Mesothelial cell of epicardium (in vitro differentiated cells): ENCODE results near the gene SNTG2. TPM values are rescaled to one million over a fixed set of nuclear protein-coding genes. Genes with fewer than 3 reads are reported as not detected.

Source experiments
- DNase-seq, 2 experiments: peaks; one replicate each; pipeline ENCODE4 v3.0.0; 2021; ENCODE audit warnings: low spot score in 2 of 2; ENCODE audit not compliant: unreplicated experiment in 2 of 2
- H3K27ac Mint-ChIP-seq: 2 replicates; pipeline ENCODE4 v1.8.0; 2021; ENCODE audit warnings: mixed read lengths
- H3K27me3 Mint-ChIP-seq: 2 replicates; pipeline ENCODE4 v1.8.0; 2021; ENCODE audit warnings: low read depth, mixed read lengths
- H3K36me3 Mint-ChIP-seq: 2 replicates; pipeline ENCODE4 v1.8.0; 2021; ENCODE audit warnings: mixed read lengths
- H3K4me1 Mint-ChIP-seq: 2 replicates; pipeline ENCODE4 v1.8.0; 2021; ENCODE audit warnings: mixed read lengths
- H3K4me3 Mint-ChIP-seq: 2 replicates; pipeline ENCODE4 v1.8.0; 2021; ENCODE audit warnings: mild to moderate bottlenecking, moderate library complexity, mixed read lengths
- H3K9me3 Mint-ChIP-seq: 2 replicates; pipeline ENCODE4 v1.8.0; 2021; ENCODE audit warnings: mixed read lengths
- total RNA-seq: library from RNA; stranded (reverse); gene quantifications from 3 replicates; pipeline ENCODE4 v1.2.1, GENCODE V29; 2021
- TF ChIP-seq, protein P1 (sequence below): fragments of 200-600 bp; sonication (generic); IDR thresholded peaks from one replicate; pipeline ENCODE4 v1.5.0; 2021; ENCODE audit warnings: antibody characterized with exemption; ENCODE audit not compliant: unreplicated experiment

Gene SNTG2
- total RNA-seq, 1 donor from 2014 or later: not detected

DNA sequence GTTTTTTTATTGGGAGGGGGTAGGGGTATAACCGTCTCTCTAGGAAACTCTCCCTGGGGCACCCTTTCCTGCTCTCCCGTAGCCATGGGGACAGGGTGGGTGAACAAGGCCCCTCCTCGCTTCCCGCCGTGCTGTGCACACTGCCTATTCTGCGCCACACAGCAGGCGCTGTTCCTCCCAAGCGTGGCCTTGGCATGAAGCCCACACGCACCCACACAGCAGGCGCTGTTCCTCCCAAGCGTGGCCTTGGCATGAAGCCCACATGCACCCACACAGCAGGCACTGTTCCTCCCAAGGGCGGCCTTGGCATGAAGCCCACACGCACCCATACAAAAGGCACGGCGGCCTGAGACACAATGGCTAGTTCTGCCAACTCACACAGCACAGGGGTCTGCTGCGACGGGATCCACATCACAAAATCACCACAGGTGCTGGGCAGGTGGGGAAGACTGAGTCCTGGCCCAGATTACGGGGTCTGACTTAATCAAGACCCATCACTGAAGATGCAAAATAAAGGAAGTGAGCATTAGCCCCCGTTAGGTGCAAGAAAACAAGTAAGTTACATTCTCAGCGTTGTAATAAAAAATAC lies 416.0 kb downstream of the SNTG2 start:
- H3K9me3 Mint-ChIP-seq: peaks cover 6% of the 10 kb centered on the region
- no peaks in the 10 kb centered on the region for H3K4me1 Mint-ChIP-seq
- TF ChIP-seq, protein P1, sequence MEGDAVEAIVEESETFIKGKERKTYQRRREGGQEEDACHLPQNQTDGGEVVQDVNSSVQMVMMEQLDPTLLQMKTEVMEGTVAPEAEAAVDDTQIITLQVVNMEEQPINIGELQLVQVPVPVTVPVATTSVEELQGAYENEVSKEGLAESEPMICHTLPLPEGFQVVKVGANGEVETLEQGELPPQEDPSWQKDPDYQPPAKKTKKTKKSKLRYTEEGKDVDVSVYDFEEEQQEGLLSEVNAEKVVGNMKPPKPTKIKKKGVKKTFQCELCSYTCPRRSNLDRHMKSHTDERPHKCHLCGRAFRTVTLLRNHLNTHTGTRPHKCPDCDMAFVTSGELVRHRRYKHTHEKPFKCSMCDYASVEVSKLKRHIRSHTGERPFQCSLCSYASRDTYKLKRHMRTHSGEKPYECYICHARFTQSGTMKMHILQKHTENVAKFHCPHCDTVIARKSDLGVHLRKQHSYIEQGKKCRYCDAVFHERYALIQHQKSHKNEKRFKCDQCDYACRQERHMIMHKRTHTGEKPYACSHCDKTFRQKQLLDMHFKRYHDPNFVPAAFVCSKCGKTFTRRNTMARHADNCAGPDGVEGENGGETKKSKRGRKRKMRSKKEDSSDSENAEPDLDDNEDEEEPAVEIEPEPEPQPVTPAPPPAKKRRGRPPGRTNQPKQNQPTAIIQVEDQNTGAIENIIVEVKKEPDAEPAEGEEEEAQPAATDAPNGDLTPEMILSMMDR: no peak
- H3K27me3 Mint-ChIP-seq: peaks cover 9% of the 10 kb centered on the region
- no peaks in the 10 kb centered on the region for H3K36me3 Mint-ChIP-seq
- H3K27ac Mint-ChIP-seq: no peak overlapping the region
- H3K4me3 Mint-ChIP-seq: no peak overlapping the region
- DNase-seq: no peak

DNA sequence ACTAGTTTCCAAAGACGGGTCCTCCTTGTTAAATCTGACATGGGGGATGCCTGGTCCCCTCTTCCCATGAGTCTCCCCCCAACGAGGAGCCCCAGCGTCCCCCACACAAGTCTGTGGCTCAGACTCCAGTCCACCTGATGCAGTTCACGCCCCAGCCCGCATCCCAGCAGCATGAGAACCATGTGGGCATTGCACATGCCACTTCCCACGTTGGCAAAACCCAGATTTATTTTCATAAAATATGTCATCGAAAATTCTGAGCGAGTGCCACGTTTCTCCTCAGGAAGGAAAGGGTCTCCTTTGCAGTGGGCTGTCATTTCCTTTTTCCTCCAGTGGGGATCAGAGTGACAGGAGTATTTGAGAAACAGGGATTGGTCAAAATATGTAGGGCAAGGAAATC lies 417.0 kb downstream of the SNTG2 start:
- no peaks in the 10 kb centered on the region for H3K36me3 Mint-ChIP-seq
- TF ChIP-seq, protein P1: no peak
- no peaks in the 10 kb centered on the region for H3K4me1 Mint-ChIP-seq
- H3K27ac Mint-ChIP-seq: no peak overlapping the region
- H3K4me3 Mint-ChIP-seq: no peak overlapping the region
- H3K9me3 Mint-ChIP-seq: peaks cover 6% of the 10 kb centered on the region
- H3K27me3 Mint-ChIP-seq: peaks cover 10% of the 10 kb centered on the region
- DNase-seq: no peak

DNA sequence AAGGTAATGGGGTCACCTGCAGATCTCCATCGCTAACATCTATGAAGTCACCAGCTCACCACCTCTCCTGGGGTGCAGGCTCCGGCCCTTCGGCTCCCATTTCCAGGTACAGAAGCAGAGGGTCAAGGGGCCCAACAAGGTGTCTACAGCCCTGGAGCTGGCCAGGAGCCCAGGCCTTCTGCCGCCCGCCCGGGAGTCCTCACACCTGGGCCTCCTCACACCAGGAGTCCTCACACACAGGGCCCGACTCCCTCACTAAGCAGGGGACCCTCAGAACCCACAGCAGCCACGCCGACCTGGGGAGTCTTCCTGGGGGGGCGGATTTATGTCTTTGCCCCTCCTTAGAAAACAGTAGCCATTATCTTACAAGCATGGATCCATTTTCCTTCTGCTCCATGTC lies 419.3 kb downstream of the SNTG2 start:
- Mint-ChIP-seq H3K27me3 (peaks cover 12% of the 10 kb centered on the region), H3K27ac (no peak overlapping the region), H3K9me3 (no peaks in the 10 kb centered on the region), H3K4me3 (no peak overlapping the region), H3K4me1 (no peaks in the 10 kb centered on the region), H3K36me3 (no peaks in the 10 kb centered on the region)
- DNase-seq: no peak
- TF ChIP-seq, protein P1: no peak

DNA sequence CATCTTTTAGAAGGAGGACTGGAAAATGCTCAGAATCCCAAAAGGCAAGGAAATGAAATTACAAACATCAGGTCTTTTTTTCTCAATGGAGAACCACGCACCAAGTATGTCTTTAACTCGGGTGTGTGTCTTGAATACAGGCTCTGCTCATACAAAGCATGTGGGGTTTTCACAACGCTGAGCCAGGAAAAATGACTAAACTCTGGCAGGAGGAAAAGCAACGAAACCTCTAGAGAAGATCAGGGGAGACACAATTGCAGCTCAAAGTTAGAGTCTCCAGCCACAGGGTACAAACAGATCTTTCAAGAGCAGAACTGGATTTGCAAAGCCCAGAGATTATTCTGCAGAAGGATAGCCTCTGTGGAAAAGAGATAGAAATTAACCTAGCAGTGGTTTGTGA lies 419.8 kb downstream of the SNTG2 start:
- Mint-ChIP-seq H3K36me3 (no peaks in the 10 kb centered on the region), H3K9me3 (no peaks in the 10 kb centered on the region), H3K4me1 (no peaks in the 10 kb centered on the region), H3K27ac (no peak overlapping the region), H3K4me3 (no peak overlapping the region), H3K27me3 (peaks cover 12% of the 10 kb centered on the region)
- no peak for DNase-seq
- TF ChIP-seq, protein P1: no peak

DNA sequence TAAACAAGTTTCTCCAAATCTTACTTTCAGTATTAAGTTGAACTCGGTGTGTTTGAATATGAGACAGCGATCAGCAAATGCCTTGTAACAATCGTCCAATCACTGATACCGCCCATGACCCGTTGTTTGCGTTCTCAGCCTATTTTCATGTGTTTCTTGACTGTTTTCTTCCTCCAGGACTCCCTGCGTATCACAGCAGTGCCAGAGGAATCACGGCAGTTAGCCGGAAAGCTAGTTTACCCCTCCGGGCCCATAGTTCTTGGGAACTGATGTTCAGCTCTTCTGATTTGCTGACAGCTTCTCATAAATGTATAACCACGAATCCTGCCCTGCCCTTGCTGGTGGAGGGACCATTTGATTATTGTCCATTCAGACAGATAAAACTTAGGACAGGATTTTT lies 420.4 kb downstream of the SNTG2 start:
- DNase-seq: no peak
- Mint-ChIP-seq H3K27me3 (peaks cover 17% of the 10 kb centered on the region), H3K27ac (no peak overlapping the region), H3K36me3 (no peaks in the 10 kb centered on the region), H3K9me3 (no peaks in the 10 kb centered on the region), H3K4me1 (no peaks in the 10 kb centered on the region), H3K4me3 (no peak overlapping the region)
- TF ChIP-seq, protein P1: no peak

DNA sequence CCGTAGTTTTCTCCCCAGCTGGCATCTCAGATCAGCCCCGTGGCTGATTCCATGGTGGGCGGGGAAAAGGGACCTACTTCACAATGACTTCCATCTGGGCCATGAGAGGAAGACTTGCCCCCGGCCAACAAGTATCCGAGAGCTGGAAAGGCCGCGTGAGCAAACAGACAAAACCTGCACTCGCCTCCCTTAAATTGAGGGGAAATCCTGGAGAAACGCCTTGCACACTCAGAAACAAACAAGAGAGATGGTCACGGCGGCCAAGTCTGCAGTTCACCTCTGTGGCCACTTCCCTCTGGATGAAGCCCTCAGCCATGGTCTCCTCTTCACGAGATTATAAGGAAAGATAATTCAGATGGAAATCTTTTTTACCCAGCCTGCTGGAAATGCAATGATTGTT lies 423.2 kb downstream of the SNTG2 start:
- no peaks in the 10 kb centered on the region for H3K4me1 Mint-ChIP-seq
- no peaks in the 10 kb centered on the region for H3K36me3 Mint-ChIP-seq
- H3K27me3 Mint-ChIP-seq: peaks cover 34% of the 10 kb centered on the region
- H3K9me3 Mint-ChIP-seq: no peaks in the 10 kb centered on the region
- TF ChIP-seq, protein P1: no peak
- no peak overlapping the region for H3K4me3 Mint-ChIP-seq
- DNase-seq: no peak
- H3K27ac Mint-ChIP-seq: no peak overlapping the region
